Omental fat pad (tissue), 4 donors: Measurements from ENCODE around the gene FDCSP. TPM values are rescaled to one million over a fixed set of nuclear protein-coding genes. Genes with fewer than 3 reads are reported as not detected.

Experiments
- ATAC-seq: fragments of 150-250 bp; one replicate; pipeline ENCODE4 v1.9.1; 2016; ENCODE audit warnings: mild to moderate bottlenecking, moderate library complexity; ENCODE audit not compliant: low FRiP score
- DNase-seq: peaks from one replicate; pipeline ENCODE4 v3.0.0-alpha.2; 2019; ENCODE audit warnings: low spot score
- CTCF ChIP-seq, 3 donors: fragments of 450-650 bp; IDR thresholded peaks; one replicate each; pipeline ENCODE4 v1.5.1; 2016 to 2017; ENCODE audit warnings: antibody characterized with exemption in 3 of 3, mild to moderate bottlenecking in 3 of 3, moderate library complexity in 2 of 3
- total RNA-seq, 4 donors: library from RNA; depleted of rRNA; stranded (reverse); fragments of >200 nt; gene quantifications; one replicate each; pipeline ENCODE4 v1.1.0, GENCODE V29; 2016

Gene FDCSP
- not detected for total RNA-seq

DNA sequence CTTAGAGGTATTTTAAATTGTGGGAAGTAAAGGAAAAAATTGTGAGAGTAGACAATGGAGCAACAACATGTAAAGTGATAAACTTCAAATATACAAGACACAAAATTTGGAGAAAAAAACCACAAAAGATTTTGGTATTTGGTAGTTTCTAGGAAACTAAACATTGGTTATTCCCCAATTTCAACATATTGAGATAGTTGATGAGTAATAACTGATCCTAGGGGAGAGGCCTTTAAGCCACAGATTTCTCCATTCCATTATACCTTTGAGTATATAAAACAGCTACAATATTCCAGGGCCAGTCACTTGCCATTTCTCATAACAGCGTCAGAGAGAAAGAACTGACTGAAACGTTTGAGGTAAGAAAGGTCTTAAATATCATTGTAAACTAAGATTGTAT is at the start of gene FDCSP:
TSS of gene FDCSP (plus strand) at position 301 of the 400 bp plus-strand sequence. CDS start 5,071 bp downstream, outside the sequence.
- TF ChIP-seq CTCF (IDR thresholded peaks at IDR 0.05): no peak
- DNase-seq (no peak), ATAC-seq (no peak)

- no peak for TF ChIP-seq CTCF (IDR thresholded peaks at IDR 0.05)
These were observed 48.8 kb upstream of the FDCSP start for GRCh38 chr4:70177090-70177489.

GRCh38 chr4:70178075-70178660 is 47.8 kb upstream of the FDCSP start:
- ATAC-seq: no peak
- no peak for TF ChIP-seq CTCF (IDR thresholded peaks at IDR 0.05)
- DNase-seq: no peak

More at GRCh38 chr4:70177090-70177489, 48.8 kb upstream of the FDCSP start:
- DNase-seq (no peak), ATAC-seq (no peak)

DNA sequence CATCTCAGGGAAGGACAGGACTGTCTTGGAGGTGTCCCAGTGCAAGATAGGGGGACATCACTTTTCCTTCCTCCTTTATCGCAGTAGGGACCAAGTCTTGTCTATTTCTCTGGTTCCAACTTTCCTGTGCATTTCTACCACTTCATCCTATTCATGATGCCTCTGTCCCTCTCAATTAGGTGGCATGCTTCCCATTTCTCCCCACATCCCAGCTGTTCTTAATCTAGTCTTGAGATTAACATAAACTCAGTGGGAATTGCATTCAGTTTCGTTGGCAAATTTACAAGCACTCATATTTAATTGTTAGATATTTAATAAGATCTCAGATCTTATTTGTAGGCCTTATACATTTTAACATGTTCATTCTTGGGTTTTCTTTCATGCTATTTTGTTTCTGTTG is 46.1 kb upstream of the FDCSP start:
- no peak for TF ChIP-seq CTCF (IDR thresholded peaks at IDR 0.05)
- no peak for ATAC-seq
- DNase-seq: no peak

- no peak for TF ChIP-seq CTCF (IDR thresholded peaks at IDR 0.05)
- DNase-seq (no peak), ATAC-seq (no peak)
These were observed 44.1 kb upstream of the FDCSP start for GRCh38 chr4:70181864-70182263.

GRCh38 chr4:70182517-70183167 is 43.3 kb upstream of the FDCSP start:
- ATAC-seq (no peak), DNase-seq (no peak)
- TF ChIP-seq CTCF (IDR thresholded peaks at IDR 0.05): no peak
